GM18498 (cell line): ENCODE measurements around the gene RBMS3.
A peak's percentile ranks its signal among the peaks of the same experiment; 100 is the strongest.

Source experiments
- ATAC-seq: cut with Tn5 transposase; IDR thresholded peaks from one replicate; pipeline ENCODE4 v1.9.1; 2021; ENCODE audit warnings: mild to moderate bottlenecking, moderate library complexity; ENCODE audit not compliant: unreplicated experiment

RBMS3 gene

DNA sequence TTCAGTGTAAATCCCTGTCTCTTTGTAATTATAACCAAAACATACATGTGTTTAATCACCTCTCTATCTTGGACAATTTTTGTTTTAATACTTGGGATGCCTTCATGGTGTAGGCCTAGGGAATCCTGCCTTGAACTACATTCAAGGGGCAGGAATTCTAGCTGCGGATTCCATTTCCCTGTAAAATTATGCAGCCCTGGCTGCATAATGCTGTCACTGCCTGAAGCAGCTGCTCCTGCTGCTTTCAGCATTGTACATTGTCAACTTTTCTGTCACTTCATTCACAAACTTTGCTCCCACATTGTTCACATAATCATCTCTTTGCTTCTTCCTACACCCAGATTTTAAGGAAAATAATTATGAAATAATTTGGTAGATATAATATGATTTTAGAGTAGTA lies 638.7 kb downstream of the RBMS3 start:
- ATAC-seq, result no peak

DNA sequence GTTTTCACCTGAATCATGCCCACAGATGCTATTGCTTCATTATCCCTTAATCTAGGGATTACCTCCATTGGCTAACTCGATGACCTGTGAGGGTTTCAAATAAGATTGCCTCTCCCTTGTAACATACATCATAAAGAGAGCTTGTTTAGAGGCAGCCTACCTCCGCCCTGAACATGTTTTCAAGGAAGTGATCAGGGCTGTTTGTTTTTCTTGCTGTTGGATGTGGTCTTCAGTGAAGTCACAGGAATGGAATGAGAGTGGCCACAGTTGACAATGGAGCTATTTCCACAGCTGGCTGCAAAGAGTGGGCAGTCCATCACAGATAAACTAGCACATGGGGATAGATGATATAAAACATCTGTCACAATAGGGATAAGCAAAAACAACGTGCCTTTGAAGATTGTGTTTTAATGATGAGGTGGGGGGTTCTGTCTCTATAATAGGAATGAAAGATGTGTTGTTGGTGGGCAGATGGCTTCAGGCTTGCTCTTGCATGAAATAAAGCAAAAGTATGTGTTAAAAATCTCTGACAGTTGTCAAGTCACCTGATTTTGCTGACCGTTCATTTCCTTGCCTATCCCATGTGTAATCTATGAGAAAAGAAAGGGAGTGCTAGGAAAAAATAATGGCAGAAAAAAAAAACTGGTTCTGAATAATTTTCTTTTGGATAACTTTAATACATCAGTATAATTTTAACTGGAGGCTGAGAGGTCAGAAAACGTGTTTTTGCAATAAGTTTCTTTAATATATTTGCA lies 642.3 kb downstream of the RBMS3 start:
- ATAC-seq, result no peak

DNA sequence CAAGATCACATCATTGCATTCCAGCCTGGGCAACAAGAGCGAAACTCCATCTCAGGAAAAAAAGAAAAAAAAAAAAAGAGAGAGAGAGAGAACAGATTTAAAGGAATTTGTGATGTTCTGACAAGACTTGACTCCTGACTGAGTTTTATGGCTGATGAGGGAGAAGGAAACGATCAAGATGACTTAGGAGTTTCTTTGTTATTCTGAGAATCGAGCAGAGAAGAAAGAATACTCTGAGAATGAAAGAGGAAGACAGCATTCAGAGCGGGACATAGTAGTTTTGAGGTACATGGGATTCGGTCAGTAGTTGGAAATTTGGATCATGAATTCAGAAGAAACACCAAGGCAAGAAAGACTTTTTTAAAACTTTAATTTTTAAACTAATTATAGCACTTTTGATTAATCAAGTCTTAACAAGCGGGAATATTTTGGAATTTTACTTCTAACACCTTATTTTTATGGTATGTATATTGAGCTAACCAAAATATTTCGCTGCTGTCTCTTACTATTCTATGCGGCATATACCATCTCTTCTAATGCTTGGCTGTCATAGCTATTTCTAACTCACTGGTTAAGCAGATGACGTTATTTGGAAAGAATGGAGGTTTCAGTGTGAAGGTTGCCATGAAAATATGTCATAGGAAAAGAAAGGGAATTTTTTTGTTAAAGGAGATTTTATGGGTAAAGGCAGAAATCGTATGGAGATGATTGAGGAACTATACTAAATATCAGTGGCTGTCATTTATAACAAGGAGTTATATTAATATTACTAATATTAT lies 644.1 kb downstream of the RBMS3 start:
- ATAC-seq, result no peak

DNA sequence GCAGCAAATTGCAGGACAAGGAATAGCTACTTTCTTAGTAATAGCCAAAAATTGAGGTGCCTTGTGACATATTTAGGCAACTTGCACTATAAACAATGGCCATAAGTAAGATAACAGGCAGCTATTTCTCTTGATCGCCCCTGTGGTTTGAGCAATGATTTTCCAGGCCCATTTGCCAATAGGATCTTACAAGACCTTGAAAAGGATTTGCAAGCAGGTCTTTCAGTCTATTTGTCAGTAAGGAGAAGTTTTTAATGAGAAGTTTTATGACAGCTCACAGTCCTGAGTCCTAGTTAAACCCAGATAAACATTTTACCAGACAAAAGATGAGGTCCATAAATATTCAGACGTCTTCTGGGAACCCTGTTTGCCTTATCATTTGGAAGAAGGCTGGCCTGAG lies 645.5 kb downstream of the RBMS3 start:
- ATAC-seq, result no peak

DNA sequence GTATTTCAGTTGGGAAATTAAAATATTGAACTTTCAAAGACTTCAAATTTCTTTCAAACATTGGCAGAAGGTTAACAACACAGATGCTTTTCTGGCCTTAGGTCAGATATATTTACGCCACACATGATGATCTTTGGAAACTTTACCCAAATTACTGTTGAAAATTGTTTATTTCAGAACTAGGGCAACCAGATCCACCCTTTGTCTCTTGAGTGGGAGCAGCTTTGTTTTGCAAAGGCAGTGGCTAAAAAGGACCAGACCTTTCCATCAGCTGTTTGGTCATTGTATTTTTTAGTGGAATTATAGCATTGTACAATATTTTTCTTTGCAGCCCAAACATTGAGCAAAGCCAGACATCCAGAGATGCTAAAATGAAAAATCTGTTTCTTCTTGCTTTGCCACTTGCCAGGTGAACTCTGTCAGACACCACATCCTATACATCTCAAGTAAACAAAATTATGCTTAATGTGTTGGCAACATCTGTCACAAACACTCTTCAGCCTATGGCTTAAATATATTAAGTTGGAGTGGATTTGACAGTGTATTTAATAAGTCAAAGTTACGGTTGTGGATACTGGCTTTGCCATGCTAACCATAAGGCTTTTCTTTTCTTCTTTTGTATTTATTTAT lies 651.9 kb downstream of the RBMS3 start:
- no peak for ATAC-seq

DNA sequence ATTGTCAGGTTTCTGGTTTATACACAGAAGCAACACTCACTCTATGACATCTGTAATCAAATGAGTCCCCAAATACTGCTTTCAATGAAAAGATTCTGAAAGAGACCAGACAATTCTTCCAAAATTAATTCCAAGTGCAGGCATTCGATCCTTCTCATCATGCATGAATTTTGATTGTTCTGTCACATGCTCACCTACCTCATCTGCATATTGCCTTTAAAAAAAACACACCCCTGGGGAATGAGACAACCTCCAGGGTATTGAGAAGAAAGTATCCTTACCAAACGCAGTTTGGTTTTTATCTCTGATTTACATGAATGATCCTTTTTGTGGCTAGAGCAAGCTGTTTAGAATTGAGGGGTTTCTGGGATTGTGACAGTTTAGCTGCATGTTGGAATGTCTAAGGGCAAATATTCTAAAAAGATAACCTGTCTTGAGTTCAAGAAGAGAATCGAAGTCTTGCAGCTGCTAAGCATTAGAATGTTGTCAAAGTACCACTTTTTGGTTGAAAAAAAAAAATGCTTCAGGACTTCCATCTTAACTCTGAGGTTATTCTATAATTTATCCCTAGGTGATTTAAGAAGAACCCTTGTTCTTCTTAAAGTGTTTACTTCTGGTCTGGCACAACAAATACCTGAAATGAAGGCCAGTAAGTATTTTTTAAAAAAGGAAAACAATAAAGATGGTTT lies 653.1 kb downstream of the RBMS3 start:
- ATAC-seq, result no peak

DNA sequence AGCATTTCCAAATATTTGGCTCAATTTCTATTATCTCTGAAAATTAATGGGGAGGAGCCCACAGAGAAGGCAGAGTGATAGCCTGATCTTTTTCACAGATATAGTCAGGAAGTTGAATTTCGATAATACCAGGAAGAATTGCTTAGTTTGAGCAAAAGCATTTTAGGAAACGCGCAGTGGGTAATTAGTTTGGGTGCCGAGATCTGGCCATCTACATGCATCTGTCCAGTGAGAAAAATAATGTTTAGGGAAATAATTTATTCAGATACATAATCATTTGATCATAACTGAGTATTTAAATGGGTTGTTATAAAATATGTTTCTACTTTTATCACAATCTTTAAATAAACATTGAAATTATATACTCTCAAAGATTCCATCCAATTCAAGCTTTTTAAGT lies 653.9 kb downstream of the RBMS3 start:
- no peak for ATAC-seq

DNA sequence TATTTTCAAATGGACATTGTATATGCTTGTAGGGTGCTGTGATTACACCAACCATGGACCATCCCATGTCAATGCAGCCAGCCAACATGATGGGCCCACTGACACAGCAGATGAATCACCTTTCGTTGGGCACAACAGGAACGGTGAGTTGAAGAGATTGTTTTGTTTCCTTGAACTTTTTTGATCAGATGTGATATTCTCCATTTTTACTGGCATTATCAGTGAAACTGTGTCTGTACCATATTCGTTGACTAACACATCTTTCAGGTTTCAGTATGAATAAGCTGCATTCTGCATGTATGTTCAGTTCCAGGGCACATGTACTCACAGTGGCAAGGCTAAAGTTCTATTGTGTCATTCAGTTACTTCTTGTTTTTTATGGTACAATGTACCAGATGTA lies 655.2 kb downstream of the RBMS3 start:
- ATAC-seq, result peak; percentile 94

DNA sequence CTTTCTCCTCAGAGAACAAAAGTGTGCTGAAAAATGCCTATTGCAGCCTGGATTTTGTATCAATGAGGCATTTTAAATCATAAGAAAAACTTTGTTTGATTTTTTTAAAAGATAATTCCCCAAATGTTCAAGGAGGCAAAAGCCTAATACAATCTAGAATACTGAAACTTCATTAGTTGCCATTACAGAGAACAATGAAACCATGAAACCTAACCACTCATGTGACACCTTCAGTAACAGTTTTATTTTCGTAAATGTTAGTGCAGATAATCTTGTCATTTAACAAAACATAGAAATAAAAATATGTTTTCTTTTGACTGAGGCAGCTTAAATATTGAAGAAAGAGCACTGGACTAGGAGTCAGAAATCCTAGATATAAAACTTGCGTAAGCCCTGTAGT lies 655.9 kb downstream of the RBMS3 start:
- ATAC-seq, result peak; percentile 73

DNA sequence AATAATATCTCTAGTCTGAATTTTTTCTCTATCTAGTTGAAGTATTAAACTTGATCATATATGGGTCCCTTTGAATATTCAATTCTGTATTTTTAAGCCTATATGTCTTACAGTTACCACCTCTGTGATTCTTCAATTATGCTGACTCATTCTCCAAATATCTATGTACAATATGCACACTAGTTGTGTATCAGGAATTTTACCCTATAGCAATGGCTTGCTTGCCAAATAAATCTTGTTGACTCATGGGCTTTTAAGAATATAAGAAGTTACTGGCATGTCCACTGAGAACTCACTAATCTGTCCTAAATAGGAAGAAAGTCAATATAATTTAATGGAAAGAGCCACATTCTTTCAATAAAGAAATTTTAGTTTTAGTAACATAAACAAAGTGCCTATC lies 656.3 kb downstream of the RBMS3 start:
- no peak for ATAC-seq

DNA sequence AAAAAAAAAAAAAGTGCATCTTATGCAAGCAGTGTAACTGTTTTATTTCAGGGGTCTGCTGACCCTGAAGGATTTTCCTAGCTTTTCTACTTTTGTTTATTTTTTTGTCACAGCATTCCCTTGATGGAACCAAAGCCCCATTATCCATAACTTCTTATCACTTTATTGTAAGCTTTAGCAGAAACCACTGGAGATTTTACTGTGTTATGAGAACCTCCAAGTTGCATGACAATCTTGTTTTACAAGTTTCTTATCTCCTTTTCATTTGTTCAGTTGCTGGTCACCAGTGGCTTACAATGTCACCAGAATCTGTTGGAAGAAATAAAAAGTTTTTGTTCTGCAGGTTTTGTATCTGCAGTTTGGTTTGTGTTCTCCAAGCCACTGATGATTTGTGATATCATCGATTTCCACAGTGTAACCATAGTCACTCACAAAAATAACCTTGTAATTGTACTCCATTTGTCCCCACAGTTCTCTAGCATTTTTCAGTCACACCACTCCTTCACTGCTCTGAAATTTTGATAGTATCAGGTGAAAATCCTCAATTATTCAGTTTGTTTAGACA lies 660.0 kb downstream of the RBMS3 start:
- no peak for ATAC-seq

DNA sequence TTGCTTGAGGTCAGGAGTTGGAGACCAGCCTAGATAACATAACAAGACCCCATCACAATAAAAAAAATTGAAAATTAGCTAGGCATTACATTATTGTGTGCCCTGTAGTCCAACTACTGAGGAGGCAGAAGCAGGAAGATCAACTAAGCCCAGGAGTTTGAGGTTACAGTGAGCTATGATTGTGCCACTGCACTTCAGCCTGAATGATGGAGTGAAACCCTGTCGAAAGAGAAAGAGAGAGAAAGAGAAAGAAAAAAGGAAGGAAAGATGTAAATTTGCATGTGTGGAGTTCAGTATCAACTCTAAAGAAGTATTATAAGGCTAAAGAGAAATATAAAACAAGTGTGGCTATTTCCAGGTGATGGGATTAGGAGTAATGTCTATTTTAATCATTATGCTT lies 661.4 kb downstream of the RBMS3 start:
- ATAC-seq, result no peak

DNA sequence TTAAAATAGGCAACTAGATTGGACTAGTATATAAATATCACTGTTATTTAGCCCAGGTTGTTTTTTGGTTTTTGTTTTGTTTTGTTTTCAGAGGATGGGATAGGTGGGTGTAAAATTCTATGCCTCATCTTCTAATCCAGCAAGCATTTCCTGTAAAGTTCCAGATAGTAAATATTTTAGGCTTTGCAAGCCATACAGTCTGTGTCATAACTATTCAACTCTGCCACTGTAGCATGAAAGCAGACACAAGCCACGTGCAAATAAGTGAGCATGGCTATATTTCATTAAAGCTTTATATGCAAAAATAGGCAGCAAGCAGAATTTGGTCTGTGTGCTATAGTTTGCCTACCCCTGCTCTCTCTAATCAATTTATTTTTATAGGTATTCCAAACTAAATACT lies 668.3 kb downstream of the RBMS3 start:
- no peak for ATAC-seq

DNA sequence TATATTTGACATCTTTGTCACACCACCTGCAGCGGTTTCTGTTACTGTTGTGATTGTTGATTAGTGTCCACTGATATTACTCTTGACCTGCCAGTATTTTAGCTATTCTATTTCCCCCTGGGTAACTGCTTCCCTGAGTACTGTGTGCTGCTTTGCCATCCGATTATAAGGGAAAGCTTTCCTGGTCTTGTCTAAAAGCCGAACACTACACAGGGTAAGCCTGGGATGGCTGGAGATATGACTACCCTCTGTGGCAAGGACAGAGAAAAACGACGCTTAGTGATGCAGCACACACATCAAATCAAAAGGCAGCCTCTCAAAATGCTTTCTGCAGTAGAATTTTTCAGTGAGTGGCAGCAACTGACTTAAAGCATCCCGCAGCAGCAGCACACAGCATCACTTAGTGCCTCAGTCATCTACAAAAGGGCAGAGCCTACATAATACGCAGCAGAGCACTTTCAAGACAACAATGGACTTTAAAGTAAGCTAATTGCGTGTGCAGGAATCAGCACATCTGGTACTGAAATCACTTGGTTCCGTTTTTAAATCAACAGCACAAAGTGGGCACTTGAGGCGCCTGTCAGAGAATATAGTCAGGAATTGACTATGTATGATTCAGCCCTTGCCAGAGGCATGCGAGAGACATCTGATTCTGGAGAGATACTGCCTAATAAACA lies 669.2 kb downstream of the RBMS3 start:
- no peak for ATAC-seq

DNA sequence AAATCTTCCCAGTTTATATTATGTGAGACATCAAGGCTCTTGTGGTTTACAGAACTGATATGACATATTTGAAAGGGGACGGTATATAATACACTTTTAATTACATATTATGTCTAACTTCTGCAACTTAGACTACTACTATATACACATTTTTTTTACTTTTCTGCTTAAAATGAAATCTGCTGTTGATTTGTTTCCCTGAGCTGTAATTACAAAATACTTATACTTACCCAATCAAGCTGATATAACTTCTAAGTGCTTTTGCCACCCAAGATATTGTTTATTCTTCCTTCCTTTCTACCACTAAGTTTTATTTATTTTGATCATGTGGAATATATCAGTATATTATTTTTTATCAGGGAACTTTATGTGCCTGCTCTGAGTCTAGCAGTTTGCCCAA lies 671.6 kb downstream of the RBMS3 start:
- ATAC-seq, result no peak

DNA sequence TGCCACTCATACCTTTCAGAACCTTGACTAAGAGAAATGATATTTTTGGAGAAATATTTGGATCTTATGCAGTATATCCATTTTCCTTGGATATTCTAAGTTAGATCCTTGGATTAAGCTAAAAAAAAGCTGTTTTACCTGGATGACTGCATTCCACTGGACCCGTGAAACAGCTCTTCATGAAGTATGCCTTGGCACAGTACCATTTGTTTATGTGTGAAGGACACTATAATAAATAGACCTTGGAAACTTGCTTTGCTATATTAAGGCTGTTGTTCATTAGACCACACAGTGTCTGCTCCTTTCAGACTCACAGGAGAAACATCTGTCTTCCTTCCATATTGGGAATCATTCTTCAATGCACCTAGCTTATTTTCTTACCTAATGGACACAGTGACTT lies 674.5 kb downstream of the RBMS3 start:
- ATAC-seq, result no peak

DNA sequence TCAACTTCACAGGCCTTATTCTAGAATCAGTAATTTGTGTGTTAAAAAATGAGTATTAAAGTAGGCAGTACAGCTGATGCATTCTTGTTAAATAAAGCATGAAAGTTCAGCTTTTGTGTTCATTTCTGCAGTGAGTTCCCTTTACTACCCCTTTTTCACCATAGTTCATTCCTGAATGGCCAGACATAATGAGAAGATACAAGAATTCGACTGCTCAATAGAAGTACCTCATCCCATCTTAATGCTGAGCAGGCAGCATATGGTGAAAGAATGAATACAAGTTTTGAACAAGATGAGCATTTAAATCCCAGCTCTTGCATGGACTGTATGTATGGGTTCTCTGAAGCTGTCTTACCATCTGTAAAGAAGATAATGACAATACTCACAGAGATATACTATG lies 677.9 kb downstream of the RBMS3 start:
- ATAC-seq, result no peak

DNA sequence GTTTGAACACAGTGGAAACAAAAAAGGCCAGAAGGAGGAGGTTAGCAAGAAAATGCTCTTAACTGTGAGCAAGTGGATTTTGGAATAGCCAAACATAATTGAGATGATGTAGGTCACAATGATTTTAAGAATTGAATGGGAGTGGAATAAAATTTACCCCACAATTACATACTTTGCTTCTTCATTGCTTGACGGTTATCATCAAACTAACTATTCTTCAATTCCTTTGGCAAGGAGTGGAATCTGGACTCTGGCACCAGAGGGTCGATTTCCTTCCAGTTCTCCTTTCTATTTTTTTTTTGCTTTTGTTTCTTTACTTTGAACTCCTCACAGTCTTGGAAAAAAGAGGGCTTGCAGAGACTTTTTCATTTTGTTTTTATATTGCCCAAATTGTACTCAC lies 691.0 kb downstream of the RBMS3 start:
- ATAC-seq, result no peak

DNA sequence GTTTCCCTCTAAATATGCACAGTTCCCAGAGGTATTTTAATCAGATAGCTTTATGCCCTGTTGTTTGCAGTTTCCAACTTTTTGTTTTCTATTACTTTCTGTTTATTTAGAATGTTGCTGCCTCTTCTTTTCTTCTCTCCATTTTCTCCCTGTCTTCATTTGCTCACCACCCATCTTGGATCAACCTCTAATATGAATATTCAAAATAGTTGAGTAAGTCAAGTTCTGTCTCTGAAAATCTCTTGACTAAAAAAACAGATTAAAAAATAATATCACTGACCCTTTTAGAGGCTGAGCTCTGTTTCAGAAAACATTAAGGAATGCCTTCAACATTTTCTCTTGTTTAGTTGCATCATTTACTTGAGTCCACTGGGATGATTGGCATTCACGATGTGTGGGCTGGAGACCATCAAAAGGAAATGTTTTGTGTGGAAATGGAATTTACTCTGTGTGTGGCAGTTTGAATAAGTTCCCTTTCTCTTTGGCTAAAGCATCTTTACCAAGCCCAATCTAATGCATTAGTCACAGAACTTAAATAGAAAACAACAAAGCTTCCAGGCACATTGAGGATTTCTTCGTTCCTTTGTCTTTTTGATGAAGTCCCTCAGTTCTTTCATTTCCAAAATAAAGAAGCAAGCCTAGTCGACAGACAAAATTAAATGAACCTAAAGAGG lies 691.6 kb downstream of the RBMS3 start:
- ATAC-seq, result no peak

DNA sequence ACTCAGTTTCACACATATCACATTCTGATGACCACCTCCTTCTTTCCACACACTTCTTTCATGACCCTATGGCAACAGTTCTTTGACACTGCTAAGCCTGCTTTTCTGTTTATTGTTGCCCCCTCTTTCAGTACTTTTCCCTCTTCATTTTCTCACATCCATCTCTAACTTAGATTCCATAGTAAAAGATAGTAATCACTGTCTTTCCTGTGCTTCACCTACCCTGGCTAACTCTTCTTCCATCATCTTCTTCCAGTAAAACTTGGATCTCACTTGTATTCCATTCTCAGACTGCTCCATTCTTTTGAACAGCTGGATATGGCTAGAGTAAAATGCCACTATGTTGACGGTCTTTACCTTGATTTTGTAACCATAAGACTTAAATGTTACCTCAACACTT lies 692.9 kb downstream of the RBMS3 start:
- ATAC-seq, result no peak
